Dedifferentiated amniotic fluid mesenchymal stem cell (primary cell): ENCODE measurements around the gene G0S2.

Source experiments
- DNase-seq: peaks from one replicate; pipeline ENCODE4 v3.0.0-alpha.2; 2016; ENCODE audit errors: extremely low spot score

The G0S2 gene

GRCh38 chr1:209648931-209649776 lies 26.1 kb upstream of the G0S2 start:
- peak; percentile 82 for DNase-seq

DNA sequence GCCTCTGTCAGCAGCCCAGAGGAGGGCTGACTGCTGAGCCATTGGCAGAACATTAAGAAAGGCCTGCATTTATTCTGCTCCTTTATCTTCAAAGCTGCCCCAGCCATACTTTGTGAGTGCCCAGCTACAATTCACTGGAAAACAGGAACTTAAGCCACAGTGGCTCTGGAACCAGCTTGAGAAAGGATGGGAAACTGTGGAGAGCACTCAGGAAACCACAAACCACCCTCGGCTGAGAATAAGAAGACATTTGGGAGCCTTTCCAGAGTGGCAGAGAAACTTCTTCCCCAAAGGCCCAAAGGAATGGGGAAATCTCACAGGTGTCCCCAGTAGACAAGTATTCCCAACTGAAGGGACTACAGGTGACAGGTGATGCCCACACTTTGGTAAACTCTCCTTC lies 24.8 kb upstream of the G0S2 start:
- no peak for DNase-seq

GRCh38 chr1:209651138-209651587 lies 24.0 kb upstream of the G0S2 start:
- DNase-seq: peak; percentile 79

GRCh38 chr1:209652121-209652735 lies 23.0 kb upstream of the G0S2 start, which contains the start of gene LAMB3:
Gene LAMB3, minus strand, starts transcription at chr1:209652425. Its CDS starts 1,481 bp downstream, at chr1:209650944.
- DNase-seq: no peak

DNA sequence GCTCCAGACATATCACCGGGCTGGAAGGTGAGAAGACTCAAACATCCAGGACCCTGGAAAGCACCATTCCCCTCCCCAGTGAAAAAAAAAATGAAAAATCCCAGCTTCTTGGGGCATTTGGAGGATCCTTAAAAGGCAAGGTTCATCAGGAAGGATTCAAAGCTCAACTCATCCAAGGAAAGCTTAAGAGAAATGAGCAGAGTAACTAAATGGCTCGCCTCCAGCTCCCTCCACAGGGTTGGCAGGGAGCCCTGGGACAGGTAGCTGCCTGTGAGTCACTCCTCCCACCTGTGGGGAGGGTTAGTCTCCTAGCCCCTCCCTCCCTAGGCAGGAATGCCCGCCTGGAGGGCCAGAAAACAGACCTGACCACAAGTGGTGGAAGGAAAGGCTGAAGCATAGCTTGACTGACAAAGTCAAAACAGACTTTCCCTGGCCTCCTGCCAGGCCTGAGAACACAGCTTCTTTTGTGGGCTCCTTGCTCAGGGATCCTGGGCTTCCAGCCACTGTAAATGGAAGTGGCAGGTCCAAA lies 22.3 kb upstream of the G0S2 start:
- no peak for DNase-seq

GRCh38 chr1:209653915-209654351 lies 21.3 kb upstream of the G0S2 start:
- no peak for DNase-seq

DNA sequence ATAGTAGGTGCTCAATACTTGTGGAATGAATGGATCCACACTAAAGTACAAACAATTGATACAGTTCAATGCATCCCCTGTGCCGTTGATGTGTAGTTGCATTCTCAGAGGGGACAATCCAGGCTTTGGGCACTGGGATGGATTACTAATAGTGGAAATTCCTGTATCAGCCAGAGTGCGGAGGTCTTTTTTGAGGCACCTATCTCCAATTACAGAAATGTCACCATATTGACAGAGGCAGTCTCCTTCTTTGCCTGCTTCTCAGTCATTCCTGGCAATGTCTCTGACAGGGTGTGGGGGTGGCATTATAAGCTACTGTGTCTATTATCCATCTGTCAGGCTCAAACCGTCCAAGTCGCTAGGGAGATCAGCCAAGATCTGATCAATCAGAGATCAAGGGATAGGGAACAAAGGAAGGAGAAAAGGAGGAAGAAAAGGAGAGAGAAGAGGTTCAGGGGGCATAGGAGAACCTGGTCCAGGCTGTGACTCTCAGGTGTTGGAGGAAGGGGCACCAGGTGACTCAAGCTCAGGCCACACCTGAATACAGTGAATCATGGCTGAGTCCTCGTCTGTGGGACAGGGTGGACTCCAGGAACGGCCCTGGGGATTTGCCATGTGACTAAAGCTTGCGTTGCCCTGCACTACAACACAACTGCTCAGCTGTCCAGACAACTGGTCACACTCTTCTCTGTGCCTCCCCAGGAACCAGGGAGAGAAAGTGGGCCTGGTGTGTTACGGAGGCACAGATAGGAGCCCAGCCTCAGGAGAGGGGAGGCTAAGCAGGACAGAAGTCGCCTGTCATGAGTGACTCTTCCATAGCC lies 19.6 kb upstream of the G0S2 start:
- no peak for DNase-seq

- no peak for DNase-seq
Measured at GRCh38 chr1:209657140-209657879, 17.9 kb upstream of the G0S2 start.

- DNase-seq: no peak
Measured at GRCh38 chr1:209657918-209658317, 17.3 kb upstream of the G0S2 start.

GRCh38 chr1:209659909-209660308 lies 15.3 kb upstream of the G0S2 start:
- no peak for DNase-seq

DNA sequence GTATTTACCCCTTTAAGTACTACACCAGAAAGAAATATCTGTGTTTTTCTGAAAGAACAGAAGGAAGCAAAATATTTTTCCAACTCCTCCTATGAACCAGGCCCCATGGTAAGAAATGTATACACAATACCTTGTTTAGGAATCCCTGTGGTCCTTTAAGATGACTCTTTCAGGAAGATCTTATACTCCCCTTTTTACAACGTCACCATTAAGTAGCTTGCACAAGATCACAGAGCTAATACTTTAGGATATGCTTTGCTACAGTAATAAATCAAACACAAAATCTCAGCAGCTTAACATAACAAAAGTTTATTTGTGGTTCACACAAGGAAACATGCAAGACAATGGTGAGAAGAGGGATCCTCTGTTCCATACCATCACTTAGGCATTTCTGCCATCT lies 14.1 kb upstream of the G0S2 start:
- no peak for DNase-seq

- no peak for DNase-seq
Measured at GRCh38 chr1:209662879-209663327, 12.3 kb upstream of the G0S2 start.

GRCh38 chr1:209667103-209667502 lies 8.1 kb upstream of the G0S2 start:
- DNase-seq: no peak

- no peak for DNase-seq
Measured at GRCh38 chr1:209667708-209668107, 7.5 kb upstream of the G0S2 start.

- no peak for DNase-seq
Measured at GRCh38 chr1:209670441-209671082, 4.7 kb upstream of the G0S2 start.

GRCh38 chr1:209672705-209673630 lies 2.2 kb upstream of the G0S2 start:
- no peak for DNase-seq

DNA sequence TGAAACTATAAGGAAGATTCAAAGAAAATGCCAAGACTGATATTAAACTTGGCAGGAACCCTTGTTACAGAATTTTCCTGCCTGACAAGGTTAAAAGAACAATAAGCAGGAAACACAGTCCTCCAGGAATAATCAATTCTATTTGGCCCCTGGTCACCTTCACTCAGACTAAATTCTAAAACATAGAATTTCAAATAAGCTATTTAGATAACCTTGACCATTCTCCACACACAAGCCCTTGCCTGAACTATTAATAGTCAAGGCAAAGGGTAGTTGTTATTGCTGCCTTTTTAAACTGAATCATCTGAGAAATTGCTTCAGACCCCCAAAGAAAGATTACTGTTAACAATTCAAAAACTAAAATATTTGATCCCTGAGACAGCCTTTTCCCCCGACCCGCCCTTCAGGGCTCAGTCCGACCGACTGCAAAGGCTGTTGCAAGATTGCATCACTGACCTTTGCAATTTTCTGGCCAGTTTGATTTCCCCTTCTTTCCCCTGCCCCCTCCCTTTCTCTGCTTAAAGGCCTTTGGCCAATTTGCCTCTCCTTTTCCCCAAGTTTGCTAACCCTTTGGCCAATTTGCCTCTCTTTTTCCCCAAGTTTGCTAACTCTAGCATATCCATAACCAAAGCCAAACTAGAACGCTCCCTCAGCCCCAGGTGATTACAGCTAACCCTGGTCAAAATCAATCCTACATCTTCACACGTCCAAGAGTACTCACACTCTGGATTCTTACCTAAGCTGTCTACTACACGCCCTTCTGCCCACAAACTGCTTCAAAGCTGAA lies 1.4 kb upstream of the G0S2 start:
- DNase-seq: no peak

DNA sequence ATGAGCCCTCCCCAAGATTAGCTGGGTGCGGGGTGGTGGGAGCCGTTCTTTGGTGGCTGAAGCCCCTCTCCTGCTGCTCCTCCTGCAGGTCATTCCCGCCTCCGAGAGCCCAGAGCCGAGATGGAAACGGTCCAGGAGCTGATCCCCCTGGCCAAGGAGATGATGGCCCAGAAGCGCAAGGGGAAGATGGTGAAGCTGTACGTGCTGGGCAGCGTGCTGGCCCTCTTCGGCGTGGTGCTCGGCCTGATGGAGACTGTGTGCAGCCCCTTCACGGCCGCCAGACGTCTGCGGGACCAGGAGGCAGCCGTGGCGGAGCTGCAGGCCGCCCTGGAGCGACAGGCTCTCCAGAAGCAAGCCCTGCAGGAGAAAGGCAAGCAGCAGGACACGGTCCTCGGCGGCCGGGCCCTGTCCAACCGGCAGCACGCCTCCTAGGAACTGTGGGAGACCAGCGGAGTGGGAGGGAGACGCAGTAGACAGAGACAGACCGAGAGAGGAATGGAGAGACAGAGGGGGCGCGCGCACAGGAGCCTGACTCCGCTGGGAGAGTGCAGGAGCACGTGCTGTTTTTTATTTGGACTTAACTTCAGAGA lies 448 bp downstream of the G0S2 start:
- no peak for DNase-seq
